ENCODE data around the gene AFF1.
"Not testable (repeated sequence)": the region's sequence is repeated elsewhere in the genome, so short reads cannot be mapped to it uniquely, and the experiment has no call there.

Gene AFF1

DNA sequence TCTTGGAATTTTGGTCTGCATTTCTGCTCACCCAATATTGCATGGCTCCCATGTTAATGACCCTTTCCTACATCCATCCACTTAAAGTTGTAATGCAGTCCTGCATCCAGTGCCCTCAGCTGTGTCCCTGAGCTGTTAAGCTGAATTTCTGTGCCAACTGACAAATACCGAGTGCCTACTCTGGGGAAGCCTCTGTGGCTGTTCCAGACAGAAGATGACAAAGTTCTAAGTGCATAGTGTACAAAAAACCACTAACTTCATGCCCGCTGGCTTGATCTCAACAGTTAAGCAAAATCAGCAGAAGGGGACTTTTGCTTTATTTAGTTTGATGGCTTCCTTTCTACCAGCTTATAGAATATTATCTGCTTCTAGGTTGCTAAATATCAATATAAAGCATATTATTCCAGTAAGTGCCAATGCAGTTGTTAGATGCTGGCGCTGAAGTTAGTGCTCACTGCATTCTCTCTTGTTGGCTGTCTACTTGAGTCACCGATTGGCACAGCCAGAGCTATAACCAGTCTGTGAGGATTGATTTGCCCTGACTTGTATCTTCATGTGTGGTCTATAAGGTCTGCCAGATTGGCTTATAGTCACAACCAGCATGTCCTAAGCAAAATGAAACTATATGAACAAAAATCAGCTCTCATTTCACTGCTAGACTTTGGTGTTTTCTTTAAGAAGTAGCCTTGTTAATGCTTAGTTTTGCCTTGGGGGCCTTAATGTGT lies 186.7 kb downstream of the AFF1 start:
- DNase-seq, result peak; percentile 40

DNA sequence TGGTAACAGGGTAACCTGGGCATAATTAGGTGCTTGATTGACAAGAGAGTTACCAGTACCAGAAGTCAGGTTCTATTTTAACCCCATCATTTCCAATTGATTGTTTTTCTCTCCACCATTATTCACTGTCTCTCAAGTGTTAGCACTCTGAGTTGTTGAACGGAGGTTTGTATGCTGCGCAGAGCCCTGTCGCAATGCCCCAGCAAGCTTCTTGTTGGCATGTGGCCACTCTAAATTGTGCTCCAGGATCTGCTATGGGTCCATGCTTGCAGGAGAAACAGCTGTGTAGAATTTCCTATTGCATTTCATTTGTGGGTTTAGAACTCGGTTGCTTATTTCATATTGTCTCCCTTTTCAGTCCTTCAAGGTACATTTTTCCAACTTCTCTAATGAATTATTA lies 187.4 kb downstream of the AFF1 start:
- peak; percentile 29 for DNase-seq

DNA sequence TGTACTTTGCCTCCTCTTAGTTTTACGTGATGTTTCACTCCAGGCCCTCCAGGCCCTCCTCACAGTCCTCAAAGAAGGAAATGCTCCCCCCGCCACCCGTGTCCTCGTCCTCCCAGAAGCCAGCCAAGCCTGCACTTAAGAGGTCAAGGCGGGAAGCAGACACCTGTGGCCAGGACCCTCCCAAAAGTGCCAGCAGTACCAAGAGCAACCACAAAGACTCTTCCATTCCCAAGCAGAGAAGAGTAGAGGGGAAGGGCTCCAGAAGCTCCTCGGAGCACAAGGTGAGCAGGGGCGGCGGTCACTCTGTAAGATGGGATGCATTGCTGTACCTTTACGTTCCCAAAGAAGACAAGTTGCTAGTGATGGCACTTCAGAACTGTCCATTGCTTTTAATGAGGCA lies 191.2 kb downstream of the AFF1 start:
- DNase-seq, result no peak

DNA sequence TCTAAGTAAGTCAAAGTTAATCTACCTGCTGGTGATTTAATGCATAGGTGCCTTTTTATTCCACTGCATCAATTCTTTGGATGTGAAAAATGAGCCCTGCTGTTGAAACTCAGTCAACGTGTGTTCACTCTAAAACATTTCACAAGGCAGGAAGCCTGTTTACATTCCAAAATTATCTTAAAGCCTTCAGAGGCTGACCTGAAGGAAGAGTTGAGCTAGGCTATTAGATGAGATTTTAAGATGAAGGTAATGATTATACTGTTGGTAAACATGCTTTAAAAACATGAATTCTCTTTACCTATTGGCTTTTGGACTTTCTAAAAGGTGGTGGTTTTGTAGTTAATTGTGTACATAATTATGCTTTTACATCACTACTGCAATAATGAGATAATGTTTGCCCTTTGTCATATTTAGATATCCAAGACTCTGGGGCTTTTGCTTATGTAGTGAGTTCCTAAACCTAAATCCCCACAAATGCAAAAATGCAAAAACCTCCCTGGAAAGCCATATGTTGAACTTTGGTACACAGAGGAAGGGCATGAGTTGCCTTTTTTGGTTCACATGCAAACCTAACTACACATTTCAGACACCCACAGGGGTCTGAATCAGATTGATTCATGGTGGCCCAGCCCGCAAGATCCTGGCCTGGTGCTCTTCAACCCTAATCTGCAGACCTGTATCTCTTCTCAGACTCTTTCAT lies 193.3 kb downstream of the AFF1 start:
- DNase-seq, result no peak

GRCh38 chr4:87129681-87130080 lies 194.9 kb downstream of the AFF1 start:
- no peak for DNase-seq

- no peak for DNase-seq
Observed at GRCh38 chr4:87130985-87131703, 196.3 kb downstream of the AFF1 start.

DNA sequence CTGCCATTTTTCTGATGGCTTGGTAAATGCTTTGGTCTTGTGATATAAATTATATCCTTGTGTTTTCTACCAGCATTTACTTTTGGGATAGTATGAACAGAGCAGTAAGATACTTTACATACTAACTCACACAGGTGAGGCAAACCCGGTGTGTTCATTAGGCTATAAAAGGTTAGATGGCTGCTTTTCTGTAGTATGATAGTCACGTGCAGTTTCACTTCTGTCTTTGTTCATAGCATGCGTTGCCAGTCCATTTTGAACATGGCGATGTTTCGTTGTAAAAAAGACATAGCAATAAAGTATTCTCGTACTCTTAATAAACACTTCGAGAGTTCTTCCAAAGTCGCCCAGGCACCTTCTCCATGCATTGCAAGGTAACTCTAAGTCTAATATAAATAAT lies 197.2 kb downstream of the AFF1 start:
- no peak for DNase-seq

GRCh38 chr4:87133183-87133582 lies 198.4 kb downstream of the AFF1 start:
- DNase-seq, result no peak

DNA sequence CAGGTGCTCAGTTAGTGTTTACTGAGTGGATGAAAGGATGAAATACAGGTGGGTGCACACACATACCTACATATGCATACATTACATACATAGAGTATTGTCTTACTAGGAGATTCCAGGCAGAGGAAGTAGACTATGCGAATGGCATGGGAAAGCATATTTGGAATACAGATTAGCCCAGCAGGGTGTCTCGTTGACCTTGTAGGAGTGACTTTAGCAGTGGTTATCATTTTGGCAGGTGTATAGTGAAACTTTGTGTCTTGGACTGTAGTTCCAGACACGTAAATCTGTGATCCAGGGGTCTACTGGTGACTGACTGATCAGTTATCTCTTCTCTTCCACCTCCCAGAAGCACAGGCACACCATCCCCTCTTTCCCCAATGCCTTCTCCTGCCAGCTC lies 199.3 kb downstream of the AFF1 start:
- no peak for DNase-seq

- DNase-seq, result no peak
Observed at GRCh38 chr4:87141428-87141827, 206.6 kb downstream of the AFF1 start.

DNA sequence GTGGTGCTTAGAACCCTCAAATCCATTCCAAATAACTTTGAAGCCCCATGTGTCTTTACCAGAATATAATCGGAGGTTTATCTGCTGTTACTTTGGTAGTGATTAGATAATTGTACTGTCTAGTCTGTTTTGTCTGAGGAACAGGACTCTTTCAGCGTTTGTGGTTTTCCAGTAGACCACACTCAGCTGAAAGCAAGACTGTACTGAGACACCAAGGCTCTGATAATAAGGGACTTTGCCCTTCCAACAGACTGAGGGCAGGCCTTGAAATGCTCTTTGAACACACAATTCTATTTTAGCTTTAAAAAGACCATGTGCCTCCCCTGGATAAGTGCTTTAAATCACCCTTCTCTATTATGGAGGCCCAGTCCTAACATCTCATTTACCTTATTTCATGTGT lies 209.5 kb downstream of the AFF1 start:
- DNase-seq, result peak; percentile 83

DNA sequence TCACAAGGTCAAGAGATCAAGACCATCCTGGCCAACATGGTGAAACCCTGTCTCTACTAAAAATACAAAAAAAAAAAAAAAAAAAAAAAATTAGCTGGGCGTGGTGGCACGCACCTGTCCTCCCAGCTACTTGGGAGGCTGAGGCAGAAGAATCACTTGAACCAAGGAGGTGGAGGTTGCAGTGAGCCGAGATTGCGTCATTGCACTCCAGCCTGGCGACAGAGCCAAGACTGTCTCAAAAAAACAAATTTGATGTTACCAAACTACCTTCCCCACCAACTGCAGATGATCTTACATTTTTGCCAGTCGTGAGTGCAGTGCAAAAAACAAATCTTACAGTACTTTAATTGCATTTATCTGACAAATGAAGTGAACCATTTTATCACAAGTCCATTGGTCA lies 211.1 kb downstream of the AFF1 start:
- not testable (repeated sequence) for DNase-seq

DNA sequence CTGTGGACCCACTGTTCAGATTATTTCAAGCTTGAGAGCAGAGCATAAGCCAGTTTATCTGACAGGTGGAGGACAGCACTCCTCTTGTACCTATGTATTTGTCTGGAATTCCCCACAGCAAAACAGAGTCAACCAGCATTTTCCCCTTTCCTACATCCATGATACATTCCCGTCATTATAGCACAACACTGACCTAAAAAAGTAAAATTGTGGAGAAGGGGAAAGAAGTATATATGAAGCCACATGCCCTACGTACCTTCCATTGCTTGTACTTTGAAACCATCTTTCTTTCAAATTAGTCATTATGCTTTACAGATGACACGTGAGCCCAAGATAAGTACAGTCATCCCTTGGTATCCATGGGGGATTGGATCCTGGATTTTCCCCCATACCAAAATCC lies 212.3 kb downstream of the AFF1 start:
- DNase-seq, result no peak

GRCh38 chr4:87150498-87151261 lies 215.9 kb downstream of the AFF1 start:
- DNase-seq, result peak; percentile 91

DNA sequence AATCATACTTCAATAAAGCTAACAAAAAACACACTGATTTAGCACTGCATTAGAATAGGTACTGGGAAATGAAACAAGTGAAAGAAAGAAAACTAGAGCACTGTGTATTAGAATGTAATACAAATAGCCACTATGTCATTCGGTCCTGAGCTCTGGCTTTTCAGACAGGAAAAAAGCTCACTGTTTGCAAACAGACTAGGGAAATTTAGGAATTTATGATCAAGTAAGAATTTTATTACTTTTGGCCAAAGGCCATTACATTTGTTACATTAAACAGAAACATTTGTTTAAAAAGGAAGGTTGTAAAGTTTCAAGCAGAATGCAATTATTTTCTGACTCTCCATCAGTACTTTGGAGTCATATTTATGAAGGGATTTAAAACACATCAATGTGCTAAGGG lies 216.9 kb downstream of the AFF1 start:
- DNase-seq, result no peak

- DNase-seq, result no peak
Observed at GRCh38 chr4:87152310-87153041, 217.7 kb downstream of the AFF1 start.

- DNase-seq, result no peak
Observed at GRCh38 chr4:87153078-87153870, 218.5 kb downstream of the AFF1 start.

- no peak for DNase-seq
Observed at GRCh38 chr4:87165892-87166291, 231.1 kb downstream of the AFF1 start.

- no peak for DNase-seq
Observed at GRCh38 chr4:87166296-87166854, 231.6 kb downstream of the AFF1 start.

GRCh38 chr4:87171944-87172343 lies 237.1 kb downstream of the AFF1 start:
- DNase-seq, result no peak

DNA sequence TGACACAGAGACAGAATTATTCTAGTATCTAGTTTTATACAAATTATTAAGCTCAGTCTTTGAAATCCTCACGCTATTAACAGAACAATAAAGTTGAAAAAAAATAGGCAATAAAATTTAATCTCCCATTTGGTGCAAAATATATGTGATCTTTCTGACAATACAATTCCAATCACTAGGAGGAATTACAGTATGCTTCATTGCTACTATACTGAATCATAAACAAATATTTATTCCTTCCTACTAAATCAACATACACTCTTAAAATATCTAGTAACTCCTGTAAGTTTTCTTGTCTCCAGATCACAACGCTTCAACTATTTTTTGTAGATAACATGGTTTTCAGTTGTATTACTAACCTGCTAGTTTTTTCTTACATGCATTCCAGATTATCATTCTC lies 239.9 kb downstream of the AFF1 start:
- DNase-seq, result no peak

Measured in hematopoietic multipotent progenitor cell treated with erythropoietin and hydrocortisone succinate and interleukin-3 and kit ligand, for 6 days (in vitro differentiated cells).